Fibroblast of pulmonary artery (primary cell): ENCODE data around the gene CROCC2.

Source experiments
- DNase-seq: peaks from one replicate; pipeline ENCODE4 v3.0.0-alpha.2; 2010; ENCODE audit warnings: low read depth
- H3K4me3 ChIP-seq: replicated peaks from 2 replicates; pipeline ENCODE4 v1.5.1; 2011; ENCODE audit warnings: low read depth, mild to moderate bottlenecking, control low read depth, low read length, moderate library complexity
- TF ChIP-seq, protein P1 (sequence below): IDR thresholded peaks from 2 replicates; pipeline ENCODE4 v1.5.1; 2011; ENCODE audit warnings: mild to moderate bottlenecking, control low read depth, low read length, inconsistent platforms; ENCODE audit errors: missing control alignments

CROCC2 gene

DNA sequence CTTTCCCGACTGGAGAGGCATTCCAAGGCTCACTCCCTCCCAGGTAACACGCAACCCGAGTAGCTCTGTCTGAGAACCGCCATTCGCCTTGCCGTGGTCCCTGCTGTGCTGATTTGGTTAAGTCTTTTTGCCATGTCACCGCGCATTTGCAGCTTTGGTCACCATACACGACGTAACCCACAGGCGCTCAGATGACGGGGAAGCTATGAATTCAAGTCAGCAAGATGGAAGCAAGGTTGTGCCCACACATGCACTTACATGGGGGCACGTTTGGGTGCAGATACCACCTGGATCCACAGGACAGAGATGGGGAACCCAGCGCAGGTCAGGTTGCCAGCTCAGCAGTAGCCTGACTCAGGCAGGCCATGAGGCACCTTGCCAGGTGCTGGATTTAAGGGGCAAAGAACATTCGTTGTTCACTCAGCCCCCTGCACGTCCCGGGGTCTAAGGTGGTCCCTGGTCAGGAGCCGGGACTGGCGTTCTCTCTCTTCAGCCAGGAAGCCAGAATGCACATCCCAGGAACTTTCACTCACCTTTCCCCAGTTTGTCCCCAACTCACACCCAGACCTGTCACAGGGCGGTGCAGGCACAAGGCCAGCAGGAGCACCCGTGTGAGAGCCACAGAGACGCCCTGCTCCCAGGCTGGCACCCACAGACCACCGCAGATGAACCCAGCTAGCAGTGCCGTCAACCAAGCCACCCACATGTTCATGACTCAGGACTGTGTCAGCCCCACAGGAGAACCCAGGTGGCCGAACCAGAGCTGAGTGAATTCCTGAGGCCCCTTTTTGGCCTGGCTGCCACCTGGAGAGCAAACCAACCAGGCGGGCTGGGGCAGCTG lies 112.1 kb downstream of the CROCC2 start:
- H3K4me3 ChIP-seq, result no peak overlapping the region
- no peak for DNase-seq
- TF ChIP-seq, protein P1, sequence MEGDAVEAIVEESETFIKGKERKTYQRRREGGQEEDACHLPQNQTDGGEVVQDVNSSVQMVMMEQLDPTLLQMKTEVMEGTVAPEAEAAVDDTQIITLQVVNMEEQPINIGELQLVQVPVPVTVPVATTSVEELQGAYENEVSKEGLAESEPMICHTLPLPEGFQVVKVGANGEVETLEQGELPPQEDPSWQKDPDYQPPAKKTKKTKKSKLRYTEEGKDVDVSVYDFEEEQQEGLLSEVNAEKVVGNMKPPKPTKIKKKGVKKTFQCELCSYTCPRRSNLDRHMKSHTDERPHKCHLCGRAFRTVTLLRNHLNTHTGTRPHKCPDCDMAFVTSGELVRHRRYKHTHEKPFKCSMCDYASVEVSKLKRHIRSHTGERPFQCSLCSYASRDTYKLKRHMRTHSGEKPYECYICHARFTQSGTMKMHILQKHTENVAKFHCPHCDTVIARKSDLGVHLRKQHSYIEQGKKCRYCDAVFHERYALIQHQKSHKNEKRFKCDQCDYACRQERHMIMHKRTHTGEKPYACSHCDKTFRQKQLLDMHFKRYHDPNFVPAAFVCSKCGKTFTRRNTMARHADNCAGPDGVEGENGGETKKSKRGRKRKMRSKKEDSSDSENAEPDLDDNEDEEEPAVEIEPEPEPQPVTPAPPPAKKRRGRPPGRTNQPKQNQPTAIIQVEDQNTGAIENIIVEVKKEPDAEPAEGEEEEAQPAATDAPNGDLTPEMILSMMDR, result no peak

DNA sequence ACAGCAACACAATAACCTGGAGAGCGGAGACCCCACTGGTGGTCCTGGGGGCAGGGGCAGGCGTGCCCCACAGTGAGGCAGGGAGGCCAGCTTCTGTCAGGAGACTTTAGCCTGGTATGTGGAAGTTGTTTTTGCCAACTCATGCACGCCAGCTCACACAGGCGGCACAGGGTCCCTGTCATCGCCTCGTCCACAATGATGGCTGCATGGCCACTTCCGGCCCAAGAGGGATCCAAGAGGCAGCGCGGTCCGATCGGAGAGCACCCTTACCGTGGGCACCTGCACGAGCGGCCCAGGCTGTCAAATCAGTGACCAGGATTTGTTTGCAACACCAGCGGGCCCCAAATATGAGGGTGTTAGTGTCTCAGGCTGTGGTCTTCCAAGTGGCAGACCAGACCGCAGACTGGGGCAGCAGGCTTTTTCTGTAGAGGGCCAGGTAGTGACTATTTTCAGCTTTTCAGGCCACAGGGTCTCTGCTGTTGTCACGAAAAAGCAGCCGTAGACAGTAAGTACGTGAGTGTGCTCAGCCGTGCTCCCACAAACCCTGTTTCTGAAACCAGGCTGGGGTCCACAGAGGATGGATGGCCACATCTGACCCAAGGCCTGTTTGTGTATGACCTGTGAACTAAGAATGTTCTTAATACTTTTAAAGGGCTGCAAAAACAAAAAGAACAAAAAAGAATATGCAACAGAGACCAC lies 113.5 kb downstream of the CROCC2 start:
- no peak for DNase-seq
- TF ChIP-seq, protein P1, result no peak
- H3K4me3 ChIP-seq, result no peak overlapping the region

DNA sequence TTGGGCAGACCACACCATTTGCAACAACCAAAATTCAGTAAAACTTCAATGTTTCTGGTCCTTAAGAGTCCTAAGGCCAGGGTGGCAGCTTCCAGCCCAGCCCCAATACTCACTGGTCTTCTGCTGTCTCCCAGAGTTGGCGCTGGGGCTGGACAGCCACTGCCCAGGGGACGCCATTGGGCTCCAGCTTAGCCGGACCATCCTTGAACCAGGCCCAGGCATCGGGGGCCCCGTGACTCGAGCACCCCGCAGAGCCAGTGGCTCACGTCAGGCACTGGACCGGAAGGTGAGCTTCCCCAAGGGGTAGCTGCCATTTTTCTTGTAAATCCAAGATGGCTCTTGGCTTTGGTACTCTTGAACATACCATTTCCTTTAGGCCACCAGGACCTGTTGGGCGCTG lies 114.1 kb downstream of the CROCC2 start:
- TF ChIP-seq, protein P1, result no peak
- no peak overlapping the region for H3K4me3 ChIP-seq
- DNase-seq, result no peak

DNA sequence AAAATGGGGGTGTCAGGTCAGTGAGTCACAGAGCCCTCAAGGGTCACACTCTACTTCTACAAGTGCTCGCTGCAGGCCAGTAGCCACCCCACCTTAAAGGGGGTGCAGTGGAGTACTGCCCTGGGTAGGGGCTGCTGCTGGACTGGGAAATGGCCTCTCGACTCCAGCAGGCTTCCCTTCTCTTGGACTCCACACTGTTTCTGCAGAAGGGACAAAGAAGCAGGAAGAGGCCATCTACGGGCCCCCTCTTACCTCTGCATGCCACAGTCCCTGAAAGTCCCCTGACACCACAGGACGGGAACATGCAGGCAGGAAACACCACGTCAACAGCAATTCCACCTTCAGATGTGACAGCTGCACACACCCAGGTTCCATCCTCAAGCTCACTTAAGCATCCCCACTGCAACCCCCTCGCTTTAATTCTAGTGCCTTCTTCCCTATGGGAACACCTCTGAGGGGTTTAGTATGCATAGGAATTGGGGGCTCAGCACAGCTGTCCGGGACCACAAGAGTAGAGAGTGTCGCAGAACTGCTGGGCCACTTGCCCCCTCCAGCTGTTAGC lies 114.6 kb downstream of the CROCC2 start:
- TF ChIP-seq, protein P1, result no peak

DNA sequence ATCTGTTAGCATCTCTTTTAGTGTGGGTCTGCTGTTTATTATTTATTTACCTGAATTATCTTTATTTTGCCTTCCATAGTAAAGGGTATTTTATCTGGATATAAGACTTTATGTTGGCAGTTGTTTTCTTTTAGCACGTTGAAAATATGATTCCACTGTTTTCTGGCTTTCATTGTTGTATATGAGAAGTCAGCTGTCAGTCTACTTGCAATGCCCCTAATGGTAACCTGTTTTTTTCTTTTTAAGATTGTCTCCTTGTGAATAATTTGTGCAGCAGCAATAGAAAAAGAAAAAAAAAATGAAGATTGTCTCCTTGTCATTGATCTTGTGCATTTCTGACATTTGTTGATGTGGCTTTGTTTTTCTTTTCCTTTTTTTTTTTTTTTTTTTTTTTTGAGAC lies 119.5 kb downstream of the CROCC2 start:
- no peak overlapping the region for H3K4me3 ChIP-seq
- TF ChIP-seq, protein P1, result no peak
- no peak for DNase-seq

More for the DNA sequence above, 114.6 kb downstream of the CROCC2 start:
- no peak for DNase-seq
- H3K4me3 ChIP-seq, result no peak overlapping the region

DNA sequence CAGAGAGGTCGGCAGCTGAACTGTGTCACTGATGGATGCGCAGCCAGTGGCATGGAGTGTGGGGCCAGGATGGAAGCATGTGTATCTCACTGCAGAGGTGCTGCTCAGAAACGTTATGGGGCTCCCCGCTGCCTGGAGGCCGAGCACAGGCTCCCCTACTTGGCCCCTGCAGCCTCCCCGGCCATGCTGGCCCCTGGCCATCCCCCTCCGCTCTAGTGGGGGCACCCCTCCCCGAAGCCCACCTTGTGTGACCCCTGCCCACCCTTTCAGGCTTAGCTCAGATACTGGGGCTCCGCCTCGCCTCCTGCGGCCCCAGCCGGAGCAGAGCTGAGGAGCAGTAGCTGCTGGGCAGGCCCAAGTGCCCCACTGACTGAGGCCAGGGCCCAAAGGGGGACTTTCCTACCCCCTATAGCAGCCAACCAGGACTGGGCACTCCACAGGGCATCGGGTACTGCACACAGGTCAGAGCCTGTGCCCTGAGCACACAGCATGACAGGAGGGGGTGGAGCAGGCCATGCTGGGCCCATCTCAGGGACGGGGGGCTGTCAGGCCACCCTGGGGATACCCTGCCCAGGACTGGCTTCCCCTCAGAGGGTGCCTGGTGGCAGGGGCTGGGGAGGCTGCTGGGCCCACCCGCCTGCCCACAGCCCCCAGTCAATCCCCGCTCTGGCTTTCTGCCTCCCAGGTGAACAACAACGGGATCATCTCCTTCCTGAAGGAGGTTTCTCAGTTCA lies 123.6 kb downstream of the CROCC2 start:
- no peak overlapping the region for H3K4me3 ChIP-seq

More for the DNA sequence above, 123.6 kb downstream of the CROCC2 start:
- no peak for DNase-seq
- TF ChIP-seq, protein P1, result no peak
